ENCODE data around the gene CCDC34. TPM values are rescaled to one million over a fixed set of nuclear protein-coding genes. Genes with fewer than 3 reads are reported as not detected.

CCDC34 gene
- total RNA-seq, 2 donors from 2014 or later, result 2.6 TPM; not detected in 1

GRCh38 chr11:27357250-27357649 lies 5.8 kb downstream of the CCDC34 start:
- Histone ChIP-seq H3K9me3 (no peaks in the 10 kb centered on the region), H3K27me3 (no peaks in the 10 kb centered on the region), H3K27ac (no peak overlapping the region), H3K36me3 (no peaks in the 10 kb centered on the region), H3K4me1 (peaks cover 0 to 3% of the 10 kb centered on the region in 2 donors), H3K4me3 (no peak overlapping the region)
- DNase-seq (ENCODE audit: low spot score), result no peak
- no peak for TF ChIP-seq CTCF (IDR thresholded peaks at IDR 0.05)

- H3K9me3 ChIP-seq, result no peaks in the 10 kb centered on the region
- H3K4me3 ChIP-seq, result no peak overlapping the region
- H3K36me3 ChIP-seq, result no peaks in the 10 kb centered on the region
- H3K27ac ChIP-seq, result no peak overlapping the region
- no peaks in the 10 kb centered on the region for H3K27me3 ChIP-seq
- TF ChIP-seq CTCF (IDR thresholded peaks at IDR 0.05), result no peak
- H3K4me1 ChIP-seq, result no peaks in the 10 kb centered on the region
- DNase-seq (ENCODE audit: low spot score), result no peak
Observed at GRCh38 chr11:27356624-27357222, 6.3 kb downstream of the CCDC34 start.

- no peak overlapping the region for H3K4me3 ChIP-seq
Observed at GRCh38 chr11:27355575-27356104, 7.4 kb downstream of the CCDC34 start.

GRCh38 chr11:27354359-27354965 lies 8.6 kb downstream of the CCDC34 start:
- H3K4me3 ChIP-seq, result no peak overlapping the region
- no peaks in the 10 kb centered on the region for H3K9me3 ChIP-seq
- no peaks in the 10 kb centered on the region for H3K27me3 ChIP-seq
- DNase-seq (ENCODE audit: low spot score), result no peak
- no peak overlapping the region for H3K27ac ChIP-seq
- H3K4me1 ChIP-seq, result peaks cover 0 to 9% of the 10 kb centered on the region in 2 donors
- no peaks in the 10 kb centered on the region for H3K36me3 ChIP-seq
- TF ChIP-seq CTCF (IDR thresholded peaks at IDR 0.05), result no peak

More at GRCh38 chr11:27355575-27356104, 7.4 kb downstream of the CCDC34 start:
- Histone ChIP-seq H3K36me3 (no peaks in the 10 kb centered on the region), H3K4me1 (peaks cover 0 to 3% of the 10 kb centered on the region in 2 donors), H3K9me3 (no peaks in the 10 kb centered on the region), H3K27ac (no peak overlapping the region), H3K27me3 (no peaks in the 10 kb centered on the region)
- no peak for TF ChIP-seq CTCF (IDR thresholded peaks at IDR 0.05)
- DNase-seq (ENCODE audit: low spot score), result no peak

GRCh38 chr11:27353593-27354358 lies 9.2 kb downstream of the CCDC34 start:
- DNase-seq (ENCODE audit: low spot score), result no peak
- no peaks in the 10 kb centered on the region for H3K27me3 ChIP-seq
- no peaks in the 10 kb centered on the region for H3K36me3 ChIP-seq
- H3K9me3 ChIP-seq, result no peaks in the 10 kb centered on the region
- H3K4me1 ChIP-seq, result peaks cover 0 to 9% of the 10 kb centered on the region in 2 donors
- no peak overlapping the region for H3K27ac ChIP-seq
- H3K4me3 ChIP-seq, result no peak overlapping the region
- no peak for TF ChIP-seq CTCF (IDR thresholded peaks at IDR 0.05)

All from right atrium auricular region (tissue), 2 donors.